CD4-positive, alpha-beta T cell (primary cell): Measurements from ENCODE around the gene TPCN2. TPM values are rescaled to one million over a fixed set of nuclear protein-coding genes. Genes with fewer than 3 reads are reported as not detected.

ENCODE experiments used
- ATAC-seq: fragments of 200-7000 bp; cut with Tn5 transposase; one replicate; pipeline ENCODE4 v1.10.0; 2022; ENCODE audit warnings: mild to moderate bottlenecking; ENCODE audit not compliant: poor library complexity
- CTCF ChIA-PET: fragments of 350-600 bp; sonication (Branson Sonifier 250); formaldehyde crosslinking; loops from one replicate; lab custom pipeline; 2021; ENCODE audit warnings: antibody characterized with exemption, inconsistent platforms; lab: Charles Lee
- POLR2A ChIA-PET: fragments of 350-600 bp; sonication (Branson Sonifier 250); formaldehyde crosslinking; loops from one replicate; lab custom pipeline; 2021; ENCODE audit warnings: antibody characterized with exemption, inconsistent platforms; lab: Charles Lee
- DNase-seq, 14 experiments: peaks; one replicate each; pipeline ENCODE4 v3.0.0-alpha.2; 2013 to 2020; ENCODE audit warnings: mixed read lengths in 2 of 14
- H3K27ac ChIP-seq, 2 donors: one replicate each; pipeline versions ENCODE4 v1.5.1 to v1.7.0; 2013; ENCODE audit warnings: low read length in 2 of 2, low read depth in 1 of 2, mild to moderate bottlenecking in 1 of 2
- H3K27me3 ChIP-seq, 2 experiments: 1 replicate in 1 of 2; 2 replicates in 1 of 2; pipeline versions ENCODE4 v1.6.1 to v1.7.0; 2013; ENCODE audit warnings: low read length in 2 of 2, control low read depth in 1 of 2, mild to moderate bottlenecking in 1 of 2, moderate library complexity in 1 of 2; ENCODE audit not compliant: insufficient read depth in 2 of 2, control insufficient read depth in 1 of 2
- H3K36me3 ChIP-seq: one replicate; pipeline ENCODE4 v1.6.1; 2013; ENCODE audit warnings: low read length, control low read depth; ENCODE audit not compliant: insufficient read depth
- H3K4me1 ChIP-seq: one replicate; pipeline ENCODE4 v1.6.1; 2013; ENCODE audit warnings: low read length, control low read depth; ENCODE audit not compliant: insufficient read depth
- H3K4me3 ChIP-seq: one replicate; pipeline ENCODE4 v1.5.1; 2013; ENCODE audit warnings: mild to moderate bottlenecking, low read length, moderate library complexity
- H3K9me3 ChIP-seq, 2 experiments: 1 replicate in 1 of 2; 2 replicates in 1 of 2; pipeline versions ENCODE4 v1.6.1 to v1.7.0; 2013; ENCODE audit warnings: low read length in 2 of 2, mild to moderate bottlenecking in 2 of 2, control low read depth in 1 of 2, moderate library complexity in 1 of 2; ENCODE audit not compliant: control insufficient read depth in 1 of 2, insufficient read depth in 1 of 2
- H3K27ac Mint-ChIP-seq: one replicate; pipeline ENCODE4 v1.8.0; 2020; ENCODE audit warnings: mixed read lengths
- H3K27me3 Mint-ChIP-seq: one replicate; pipeline ENCODE4 v1.8.0; 2021; ENCODE audit warnings: mixed read lengths
- H3K36me3 Mint-ChIP-seq: one replicate; pipeline ENCODE4 v1.8.0; 2021; ENCODE audit warnings: low read depth, mixed read lengths
- H3K4me1 Mint-ChIP-seq: one replicate; pipeline ENCODE4 v1.8.0; 2021; ENCODE audit warnings: low read depth, mixed read lengths
- H3K4me3 Mint-ChIP-seq: one replicate; pipeline ENCODE4 v1.8.0; 2020; ENCODE audit warnings: mild to moderate bottlenecking, mixed read lengths
- H3K9me3 Mint-ChIP-seq: one replicate; pipeline ENCODE4 v1.8.0; 2020; ENCODE audit warnings: mixed read lengths
- intact Hi-C, 2 experiments: fragments of 100-400 bp; cut with DNase I in 1 of 2; cut with micrococcal nuclease in 1 of 2; formaldehyde crosslinking; loops; one replicate each; pipeline versions ENCODE4 v1.15.1 to v1.9.0; 2023 to 2025; cut with DNase I, micrococcal nuclease
- total RNA-seq, 174 experiments: library from RNA in 2 of 174; stranded (reverse) in 2 of 174; gene quantifications; one replicate each; pipeline ENCODE4 v1.2.3 and lab custom pipeline; 2021 to 2026
- TF ChIP-seq, protein P1 (sequence below): fragments of 200-600 bp; IDR thresholded peaks from one replicate; pipeline ENCODE4 v1.8.0; 2022; ENCODE audit warnings: antibody characterized with exemption, mild to moderate bottlenecking

The TPCN2 gene
- total RNA-seq, 2 experiments from 2014 or later, result 10.2 to 11.5 TPM

- H3K36me3 Mint-ChIP-seq, result no peaks in the 10 kb centered on the region
- intact Hi-C loops, result no loop called here
Measured at GRCh38 chr11:69113226-69113625, 64.5 kb downstream of the TPCN2 start.

GRCh38 chr11:69113646-69114340, 65.1 kb downstream of the TPCN2 start:
- no peaks in the 10 kb centered on the region for H3K9me3 Mint-ChIP-seq
- TF ChIP-seq, protein P1, sequence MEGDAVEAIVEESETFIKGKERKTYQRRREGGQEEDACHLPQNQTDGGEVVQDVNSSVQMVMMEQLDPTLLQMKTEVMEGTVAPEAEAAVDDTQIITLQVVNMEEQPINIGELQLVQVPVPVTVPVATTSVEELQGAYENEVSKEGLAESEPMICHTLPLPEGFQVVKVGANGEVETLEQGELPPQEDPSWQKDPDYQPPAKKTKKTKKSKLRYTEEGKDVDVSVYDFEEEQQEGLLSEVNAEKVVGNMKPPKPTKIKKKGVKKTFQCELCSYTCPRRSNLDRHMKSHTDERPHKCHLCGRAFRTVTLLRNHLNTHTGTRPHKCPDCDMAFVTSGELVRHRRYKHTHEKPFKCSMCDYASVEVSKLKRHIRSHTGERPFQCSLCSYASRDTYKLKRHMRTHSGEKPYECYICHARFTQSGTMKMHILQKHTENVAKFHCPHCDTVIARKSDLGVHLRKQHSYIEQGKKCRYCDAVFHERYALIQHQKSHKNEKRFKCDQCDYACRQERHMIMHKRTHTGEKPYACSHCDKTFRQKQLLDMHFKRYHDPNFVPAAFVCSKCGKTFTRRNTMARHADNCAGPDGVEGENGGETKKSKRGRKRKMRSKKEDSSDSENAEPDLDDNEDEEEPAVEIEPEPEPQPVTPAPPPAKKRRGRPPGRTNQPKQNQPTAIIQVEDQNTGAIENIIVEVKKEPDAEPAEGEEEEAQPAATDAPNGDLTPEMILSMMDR, result no peak

More at GRCh38 chr11:69113226-69113625, 64.5 kb downstream of the TPCN2 start:
- Histone ChIP-seq H3K27ac (no peak overlapping the region), H3K4me3 (no peak overlapping the region), H3K36me3 (no peaks in the 10 kb centered on the region), H3K9me3 (peaks cover 0 to 9% of the 10 kb centered on the region in 2 experiments), H3K27me3 (no peaks in the 10 kb centered on the region), H3K4me1 (no peaks in the 10 kb centered on the region)
- DNase-seq, result no peak
- H3K9me3 Mint-ChIP-seq, result no peaks in the 10 kb centered on the region
- H3K27me3 Mint-ChIP-seq, result no peaks in the 10 kb centered on the region
- TF ChIP-seq, protein P1, result no peak
- no peak overlapping the region for H3K4me3 Mint-ChIP-seq
- ATAC-seq, result no peak
- POLR2A ChIA-PET, result no interaction called here
- CTCF ChIA-PET, result no interaction called here
- H3K27ac Mint-ChIP-seq, result no peak overlapping the region
- H3K4me1 Mint-ChIP-seq, result peaks cover 7% of the 10 kb centered on the region

DNA sequence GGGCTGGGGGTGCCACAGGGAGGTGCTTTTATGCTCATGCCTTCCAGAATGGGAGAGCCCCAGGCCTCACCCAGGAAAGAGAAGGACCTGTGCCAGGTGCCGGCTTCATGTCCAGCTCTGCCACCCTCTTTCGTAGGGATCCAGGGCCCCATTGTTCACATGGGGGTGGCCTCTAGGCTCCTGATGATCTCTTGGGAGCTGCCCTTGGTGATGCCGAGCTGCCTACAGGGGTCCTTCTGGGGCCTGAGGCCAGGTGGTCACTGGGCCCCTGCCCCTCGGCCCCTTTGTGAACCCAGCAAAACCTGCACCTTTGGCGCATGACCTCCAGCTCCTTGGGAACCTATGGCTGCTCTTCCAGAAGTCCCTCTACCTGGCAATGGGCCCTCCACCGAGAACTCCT, 65.6 kb downstream of the TPCN2 start:
- H3K27ac Mint-ChIP-seq, result no peak overlapping the region
- H3K36me3 Mint-ChIP-seq, result no peaks in the 10 kb centered on the region
- ATAC-seq (no peak), DNase-seq (no peak)
- H3K4me1 Mint-ChIP-seq, result peaks cover 11% of the 10 kb centered on the region
- intact Hi-C loops, result no loop called here
- no peaks in the 10 kb centered on the region for H3K36me3 ChIP-seq
- no peaks in the 10 kb centered on the region for H3K27me3 Mint-ChIP-seq
- no peak overlapping the region for H3K27ac ChIP-seq
- no peaks in the 10 kb centered on the region for H3K9me3 Mint-ChIP-seq
- TF ChIP-seq, protein P1, result no peak
- H3K4me3 Mint-ChIP-seq, result no peak overlapping the region
- ChIA-PET CTCF (no interaction called here), POLR2A (no interaction called here)
- H3K9me3 ChIP-seq, result peaks cover 0 to 4% of the 10 kb centered on the region in 2 experiments
- no peaks in the 10 kb centered on the region for H3K4me1 ChIP-seq
- H3K4me3 ChIP-seq, result no peak overlapping the region
- H3K27me3 ChIP-seq, result no peaks in the 10 kb centered on the region

More at GRCh38 chr11:69113646-69114340, 65.1 kb downstream of the TPCN2 start:
- Mint-ChIP-seq H3K4me3 (no peak overlapping the region), H3K27me3 (no peaks in the 10 kb centered on the region), H3K36me3 (no peaks in the 10 kb centered on the region), H3K27ac (no peak overlapping the region), H3K4me1 (peaks cover 7% of the 10 kb centered on the region)
- CTCF ChIA-PET, result no interaction called here
- DNase-seq (no peak), ATAC-seq (no peak)
- H3K27me3 ChIP-seq, result no peaks in the 10 kb centered on the region
- intact Hi-C loops, result no loop called here
- H3K36me3 ChIP-seq, result no peaks in the 10 kb centered on the region
- no peaks in the 10 kb centered on the region for H3K4me1 ChIP-seq
- H3K9me3 ChIP-seq, result peaks cover 0 to 4% of the 10 kb centered on the region in 2 experiments
- H3K27ac ChIP-seq, result no peak overlapping the region
- no peak overlapping the region for H3K4me3 ChIP-seq
- POLR2A ChIA-PET, result no interaction called here
